Thymus (tissue), 14 donors: Measurements from ENCODE around the gene GTF2H1. TPM values are rescaled to one million over a fixed set of nuclear protein-coding genes. Genes with fewer than 3 reads are reported as not detected.

ENCODE experiments used
- DNase-seq, 9 donors: peaks; one replicate each; pipeline ENCODE4 v3.0.0-alpha.2; 2013; ENCODE audit warnings: low spot score in 9 of 9, low read depth in 6 of 9, missing footprints in 1 of 9
- H3K27ac ChIP-seq, 2 donors: one replicate each; pipeline ENCODE4 v1.5.1; 2013; ENCODE audit warnings: control low read depth in 1 of 2, low read depth in 1 of 2, low read length in 1 of 2, mild to moderate bottlenecking in 1 of 2, moderate library complexity in 1 of 2
- H3K27me3 ChIP-seq, 2 donors: one replicate each; pipeline ENCODE4 v1.5.1; 2013; ENCODE audit warnings: low read length in 1 of 2; ENCODE audit not compliant: control insufficient read depth in 2 of 2, insufficient read depth in 1 of 2
- H3K36me3 ChIP-seq, 2 donors: one replicate each; pipeline ENCODE4 v1.5.1; 2013; ENCODE audit warnings: low read length in 1 of 2, mild to moderate bottlenecking in 1 of 2, moderate library complexity in 1 of 2; ENCODE audit not compliant: control insufficient read depth in 2 of 2, insufficient read depth in 2 of 2
- H3K4me1 ChIP-seq, 2 donors: one replicate each; pipeline ENCODE4 v1.5.1; 2013; ENCODE audit warnings: low read length in 2 of 2; ENCODE audit not compliant: control insufficient read depth in 2 of 2, insufficient read depth in 2 of 2
- H3K4me3 ChIP-seq, 2 donors: one replicate each; pipeline ENCODE4 v1.5.1; 2013; ENCODE audit warnings: low read length in 2 of 2, control low read depth in 1 of 2, mild to moderate bottlenecking in 1 of 2
- H3K9me3 ChIP-seq, 2 donors: one replicate each; pipeline ENCODE4 v1.5.1; 2013; ENCODE audit warnings: low read length in 1 of 2, mild to moderate bottlenecking in 1 of 2; ENCODE audit not compliant: control insufficient read depth in 2 of 2, insufficient read depth in 1 of 2
- WGBS: extraction: QIAGEN DNeasy Blood & Tissue Kit; methylation state at CpG from one replicate; pipeline ENCODE4 v1.1.7; 2013; 5-methylcytosine and 5-hydroxymethylcytosine counted together
- long read RNA-seq, 10 donors: transcript quantifications; one replicate each; lab custom pipeline, GENCODE V29; 2026
- polyA plus RNA-seq: library from polyadenylated mRNA; stranded (reverse); fragments of 200-250 nt; gene quantifications from one replicate; pipeline ENCODE4 v1.2.3, GENCODE V29; 2013
- total RNA-seq: library from RNA; stranded (reverse); fragments of 120-200 nt; gene quantifications from one replicate; pipeline ENCODE4 v1.2.4, GENCODE V29; 2013
- donor health status: healthy.

The GTF2H1 gene
- 38.9 TPM for total RNA-seq
- 35.4 TPM for polyA plus RNA-seq
- long read RNA-seq, donor 1, partial matches to known transcripts, result 0 of 1 reads
- long read RNA-seq, donor 1, other reads (novel, unspliced or antisense), result 0 of 1 reads
- long read RNA-seq, donor 2, result 0 reads
- long read RNA-seq, donor 3, transcript GTF2H1-201 (15 exons, 2,982 nt), result major isoform, 11 of 20 reads
- long read RNA-seq, donor 3, partial matches to known transcripts, result 5 of 20 reads
- long read RNA-seq, donor 3, other reads (novel, unspliced or antisense), result 0 of 20 reads
- long read RNA-seq, donor 4, partial matches to known transcripts, result 0 of 3 reads
- long read RNA-seq, donor 4, other reads (novel, unspliced or antisense), result 0 of 3 reads
- long read RNA-seq, donor 5, transcript GTF2H1-201 (15 exons, 2,982 nt), result major isoform, 8 of 11 reads
- long read RNA-seq, donor 5, partial matches to known transcripts, result 0 of 11 reads
- long read RNA-seq, donor 5, other reads (novel, unspliced or antisense), result 0 of 11 reads
- long read RNA-seq, donor 6, partial matches to known transcripts, result 0 of 4 reads
- long read RNA-seq, donor 6, other reads (novel, unspliced or antisense), result 0 of 4 reads
- long read RNA-seq, donor 7, transcript GTF2H1-201 (15 exons, 2,982 nt), result major isoform, 5 of 5 reads
- long read RNA-seq, donor 7, partial matches to known transcripts, result 0 of 5 reads
- long read RNA-seq, donor 7, other reads (novel, unspliced or antisense), result 0 of 5 reads
- long read RNA-seq, donor 8, partial matches to known transcripts, result 0 of 6 reads
- long read RNA-seq, donor 8, other reads (novel, unspliced or antisense), result 0 of 6 reads
- long read RNA-seq, donor 9, transcript GTF2H1-201 (15 exons, 2,982 nt), result major isoform, 5 of 7 reads
- long read RNA-seq, donor 9, partial matches to known transcripts, result 0 of 7 reads
- long read RNA-seq, donor 9, other reads (novel, unspliced or antisense), result 0 of 7 reads
- long read RNA-seq, donor 10, transcript GTF2H1-201 (15 exons, 2,982 nt), result major isoform, 6 of 9 reads
- long read RNA-seq, donor 10, partial matches to known transcripts, result 0 of 9 reads
- long read RNA-seq, donor 10, other reads (novel, unspliced or antisense), result 0 of 9 reads

DNA sequence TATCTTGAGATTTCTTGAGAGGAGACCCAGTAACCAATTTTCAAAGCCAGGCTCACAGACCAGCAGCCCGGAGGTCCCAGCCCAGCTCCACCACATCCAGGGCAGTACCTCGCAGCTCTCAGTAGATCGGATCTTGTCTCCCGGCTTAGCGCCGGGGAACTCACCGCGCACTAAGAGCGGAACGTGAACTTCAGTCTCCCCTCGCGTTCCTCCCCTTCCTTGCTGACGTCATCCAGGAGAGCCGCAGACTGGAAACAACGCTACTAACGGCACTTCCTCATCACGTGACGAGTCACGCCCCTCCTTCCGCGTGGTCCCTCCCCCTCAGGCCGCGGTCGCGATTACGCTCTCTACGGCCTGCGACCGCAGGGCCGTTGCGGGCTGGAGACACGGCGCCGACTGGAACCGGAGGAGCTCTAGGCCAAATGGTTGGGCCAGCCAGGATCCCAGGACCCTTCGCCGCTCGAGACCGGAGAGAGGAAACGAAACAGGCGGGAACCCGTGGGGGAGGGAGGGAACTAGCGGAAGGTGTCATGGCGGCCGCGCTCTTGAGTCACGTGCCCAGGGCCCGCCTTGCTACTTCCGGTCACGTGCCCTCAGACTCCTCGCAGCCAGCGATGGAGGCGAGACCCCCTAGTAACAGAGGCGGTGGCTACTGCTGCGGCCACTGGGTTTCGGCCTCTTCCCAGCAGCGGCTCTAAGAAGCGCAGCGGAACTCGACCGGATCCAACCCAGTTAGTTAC is at the start of gene GTF2H1, which contains the start of gene HPS5:
Gene GTF2H1, plus strand, starts transcription at position 599 of the 743 bp plus-strand sequence. CDS start 10,508 bp downstream, outside the sequence.
Gene HPS5, minus strand, starts transcription at position 172 of the 743 bp plus-strand sequence. CDS start 4,282 bp downstream, outside the sequence.
- H3K27ac ChIP-seq, result peak within 1 kb of the TSS; percentile 92 to 98
- peak; percentile 96 to 99 (median 98) for DNase-seq
- H3K9me3 ChIP-seq, result no peaks in the 10 kb centered on the region
- no peaks in the 10 kb centered on the region for H3K27me3 ChIP-seq
- peak within 1 kb of the TSS; percentile 71 to 80 for H3K4me3 ChIP-seq
- H3K36me3 ChIP-seq, result peaks cover 0 to 6% of the 10 kb centered on the region in 2 donors
- H3K4me1 ChIP-seq, result peaks cover 13 to 17% of the 10 kb centered on the region in 2 donors
- under 1% methylated on average over 61 of the region's 61 CpGs for WGBS

DNA sequence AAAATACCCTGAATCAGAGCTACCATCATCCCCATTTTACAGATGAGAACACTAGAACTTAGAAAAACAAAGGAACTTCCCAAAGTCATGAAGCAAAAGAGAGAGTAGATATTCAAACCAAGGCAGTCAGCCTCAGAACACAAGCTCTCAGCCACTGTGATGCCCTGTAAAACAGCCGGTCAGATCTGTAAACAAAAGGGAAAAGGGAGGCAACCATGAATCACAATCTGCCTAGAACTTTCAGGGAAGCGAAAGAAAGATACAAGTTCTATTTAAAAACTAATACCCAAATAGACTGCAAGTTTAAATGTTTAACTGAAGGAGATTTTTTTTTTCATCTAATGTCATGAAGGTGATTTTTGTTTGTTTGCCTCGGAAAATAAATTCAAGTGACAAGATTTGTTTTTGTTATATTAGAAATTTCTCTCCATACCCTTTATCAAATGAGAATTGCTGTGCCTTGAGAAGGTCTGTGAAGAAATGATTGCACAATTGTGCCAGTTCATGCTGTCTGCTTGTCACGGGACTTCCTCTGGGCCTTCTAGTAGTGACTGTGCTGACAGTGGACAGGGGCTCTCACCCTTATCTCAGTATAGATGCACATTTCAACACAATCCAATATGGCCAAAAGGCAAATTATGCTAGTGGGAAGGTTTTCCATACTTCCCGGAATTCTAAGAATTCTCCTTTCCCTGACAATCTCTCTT is 44.6 kb upstream of the GTF2H1 start:
- no peak overlapping the region for H3K4me3 ChIP-seq
- H3K9me3 ChIP-seq, result no peaks in the 10 kb centered on the region
- 96% methylated on average over 5 of the region's 5 CpGs for WGBS
- no peak for DNase-seq
- no peak overlapping the region for H3K27ac ChIP-seq
- H3K36me3 ChIP-seq, result peaks cover 10 to 12% of the 10 kb centered on the region in 2 donors
- no peaks in the 10 kb centered on the region for H3K4me1 ChIP-seq
- no peaks in the 10 kb centered on the region for H3K27me3 ChIP-seq

DNA sequence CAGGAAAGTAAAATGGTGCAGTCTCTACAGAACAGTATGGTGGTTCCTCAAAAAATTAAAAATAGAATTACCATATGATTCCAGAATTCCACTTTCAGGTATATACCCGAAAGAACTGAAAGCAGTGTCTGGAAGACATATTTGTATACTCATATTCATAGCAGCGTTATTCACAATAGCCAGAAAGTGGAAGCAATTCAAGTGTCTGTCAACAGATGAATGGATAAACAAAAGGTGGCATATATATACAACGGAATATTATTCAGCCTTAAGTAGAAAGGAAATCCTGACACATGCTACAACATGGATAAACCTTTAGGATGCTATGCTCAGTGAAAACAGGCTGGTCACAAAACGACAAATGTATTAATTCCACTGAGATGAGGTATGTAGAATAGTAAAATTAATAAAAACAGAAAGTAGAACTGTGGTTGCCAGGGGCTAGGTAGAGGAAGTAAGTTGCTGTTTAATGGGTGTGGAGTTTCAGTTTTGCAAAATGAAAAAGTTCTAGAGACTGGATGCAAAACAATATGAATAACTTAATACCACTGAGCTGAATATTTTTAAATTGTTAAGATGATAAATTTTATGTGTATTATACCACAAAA is 41.8 kb upstream of the GTF2H1 start:
- H3K27ac ChIP-seq, result no peak overlapping the region
- 95% methylated on average over 4 of the region's 4 CpGs for WGBS

DNA sequence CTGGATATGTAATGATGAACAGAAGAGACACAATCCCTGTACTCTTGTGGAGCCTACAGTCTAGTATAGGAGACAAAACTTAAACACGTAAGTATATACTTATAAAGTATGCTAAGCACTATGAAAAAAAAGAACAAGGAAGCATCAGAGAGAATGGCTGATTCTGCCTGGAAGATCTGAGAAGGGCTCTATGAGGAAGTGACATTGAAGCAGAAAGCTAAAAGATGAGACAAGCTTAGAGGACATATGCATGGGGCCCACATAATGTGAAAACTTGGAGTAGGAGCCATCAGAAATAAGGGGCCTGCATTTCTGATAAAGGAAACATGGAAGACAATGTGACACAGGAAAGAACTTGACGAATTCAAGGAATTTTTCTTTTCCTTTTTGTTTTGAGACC is 39.7 kb upstream of the GTF2H1 start:
- WGBS, result 96% methylated on average over 2 of the region's 2 CpGs
- Histone ChIP-seq H3K9me3 (no peaks in the 10 kb centered on the region), H3K4me3 (no peak overlapping the region), H3K27me3 (no peaks in the 10 kb centered on the region), H3K27ac (no peak overlapping the region), H3K36me3 (peaks cover 24 to 28% of the 10 kb centered on the region in 2 donors), H3K4me1 (no peaks in the 10 kb centered on the region)
- DNase-seq, result no peak

More for the DNA sequence above, 41.8 kb upstream of the GTF2H1 start:
- no peaks in the 10 kb centered on the region for H3K4me1 ChIP-seq
- H3K36me3 ChIP-seq, result peaks cover 12% of the 10 kb centered on the region in 2 donors
- no peak overlapping the region for H3K4me3 ChIP-seq
- H3K27me3 ChIP-seq, result no peaks in the 10 kb centered on the region
- DNase-seq, result no peak
- no peaks in the 10 kb centered on the region for H3K9me3 ChIP-seq

DNA sequence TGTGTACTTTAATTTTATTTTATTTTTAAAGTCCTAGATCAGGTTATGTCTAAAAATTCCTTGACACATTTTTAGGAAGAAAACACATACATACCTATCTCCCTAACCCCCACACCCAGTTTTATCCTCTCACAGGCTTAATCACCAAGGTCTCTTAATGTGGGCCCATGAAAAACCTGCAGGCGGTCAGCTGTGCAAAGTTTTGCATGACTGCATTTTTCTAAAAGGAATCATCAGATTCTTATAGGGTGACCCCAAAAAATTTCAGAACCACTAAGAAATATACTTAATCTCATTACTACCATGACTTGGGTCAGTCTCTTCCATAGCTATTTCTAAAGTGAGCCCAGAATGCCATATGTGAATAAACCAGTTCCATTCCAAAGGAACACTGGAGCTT is 36.5 kb upstream of the GTF2H1 start:
- 95% methylated on average over 1 of the region's 1 CpG for WGBS
- Histone ChIP-seq H3K36me3 (peaks cover 33 to 43% of the 10 kb centered on the region in 2 donors), H3K4me3 (no peak overlapping the region)

DNA sequence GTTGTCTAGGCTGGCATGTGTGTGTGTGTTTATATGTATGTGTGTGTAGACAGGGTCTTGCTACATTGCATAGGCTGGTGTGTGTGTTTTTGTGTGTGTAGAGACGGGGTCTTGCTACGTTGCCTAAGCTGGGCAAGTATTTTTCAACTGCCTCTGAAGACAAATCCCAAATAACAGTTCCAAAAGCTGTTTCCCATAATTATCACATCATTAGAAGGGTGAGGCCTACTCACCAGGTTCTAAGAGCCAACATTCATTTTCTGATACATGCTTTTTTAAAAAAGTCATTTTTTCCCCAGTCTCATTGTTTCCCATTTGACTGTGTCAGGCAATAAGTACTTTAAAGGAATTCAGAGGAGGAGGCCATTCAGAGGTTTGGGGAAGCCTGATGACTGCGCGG is 33.5 kb upstream of the GTF2H1 start:
- Histone ChIP-seq H3K9me3 (no peaks in the 10 kb centered on the region), H3K27me3 (no peaks in the 10 kb centered on the region), H3K27ac (no peak overlapping the region), H3K4me1 (no peaks in the 10 kb centered on the region), H3K36me3 (peaks cover 31 to 49% of the 10 kb centered on the region in 2 donors), H3K4me3 (no peak overlapping the region)
- no peak for DNase-seq
- WGBS, result 98% methylated on average over 4 of the region's 4 CpGs

More for the DNA sequence above, 36.5 kb upstream of the GTF2H1 start:
- H3K27me3 ChIP-seq, result no peaks in the 10 kb centered on the region
- no peak overlapping the region for H3K27ac ChIP-seq
- no peak for DNase-seq
- H3K4me1 ChIP-seq, result no peaks in the 10 kb centered on the region
- no peaks in the 10 kb centered on the region for H3K9me3 ChIP-seq

DNA sequence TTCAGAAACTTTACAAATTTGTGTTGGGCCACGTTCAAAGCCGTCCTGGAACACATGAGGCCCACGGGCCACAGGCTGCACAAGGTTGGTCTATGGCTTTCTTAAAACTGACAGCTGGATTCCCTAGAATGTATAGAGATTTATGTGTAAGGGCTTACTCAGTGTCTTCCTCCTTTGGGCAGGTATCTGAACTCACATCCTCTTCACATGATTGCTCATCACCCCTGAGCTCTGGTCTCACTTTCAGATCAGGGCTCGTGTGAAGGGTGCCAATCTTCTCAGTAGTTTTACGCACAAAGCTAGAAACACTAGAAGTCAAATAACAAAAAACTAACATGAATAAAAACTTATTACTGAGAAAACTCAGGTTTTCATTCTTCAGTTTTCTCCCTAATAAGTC is 27.5 kb upstream of the GTF2H1 start:
- no peak for DNase-seq
- H3K4me3 ChIP-seq, result no peak overlapping the region
- H3K4me1 ChIP-seq, result no peaks in the 10 kb centered on the region
- no peak overlapping the region for H3K27ac ChIP-seq
- WGBS, result 99% methylated on average over 5 of the region's 5 CpGs
- no peaks in the 10 kb centered on the region for H3K27me3 ChIP-seq
- H3K9me3 ChIP-seq, result no peaks in the 10 kb centered on the region
- H3K36me3 ChIP-seq, result peaks cover 26 to 52% of the 10 kb centered on the region in 2 donors

DNA sequence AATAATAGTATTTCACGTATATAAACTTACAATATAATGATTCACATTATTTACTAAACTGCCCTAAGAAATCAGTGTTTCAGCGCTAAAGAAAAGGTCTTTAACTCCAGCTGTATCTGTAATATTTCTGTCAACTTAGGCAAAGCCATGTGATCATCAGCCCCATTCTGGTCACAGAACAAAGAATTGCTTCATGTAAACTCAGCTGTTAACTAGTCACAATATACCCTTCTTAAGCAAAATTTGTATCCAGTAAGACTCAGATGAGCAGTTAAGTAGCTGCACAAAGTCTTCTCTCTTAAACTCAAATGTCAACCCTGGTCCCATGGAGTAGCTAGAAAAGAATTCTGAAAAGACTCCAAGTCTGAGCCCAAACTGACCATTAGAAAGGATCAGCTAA is 27.1 kb upstream of the GTF2H1 start:
- no peak for DNase-seq
- 96% methylated on average over 2 of the region's 2 CpGs for WGBS
- H3K9me3 ChIP-seq, result no peaks in the 10 kb centered on the region
- peaks cover 26 to 50% of the 10 kb centered on the region in 2 donors for H3K36me3 ChIP-seq
- H3K4me3 ChIP-seq, result no peak overlapping the region
- no peaks in the 10 kb centered on the region for H3K27me3 ChIP-seq
- no peaks in the 10 kb centered on the region for H3K4me1 ChIP-seq
- no peak overlapping the region for H3K27ac ChIP-seq
